Stimulated activated naive CD8-positive, alpha-beta T cell treated with anti-CD3 and anti-CD28 coated beads, Interleukin-15, Interleukin-2, amounts not matched to agents 100 ng/mL and 50 ng/mL, for 24 hours (primary cell): ENCODE data around the gene DYNC2LI1.
A peak's percentile ranks its signal among the peaks of the same experiment; 100 is the strongest.

Experiments used
- H3K27ac Mint-ChIP-seq: one replicate; pipeline ENCODE4 v1.8.0; 2021; ENCODE audit warnings: mild to moderate bottlenecking, mixed read lengths
- H3K27me3 Mint-ChIP-seq: one replicate; pipeline ENCODE4 v1.8.0; 2021; ENCODE audit warnings: mixed read lengths
- H3K36me3 Mint-ChIP-seq: one replicate; pipeline ENCODE4 v1.8.0; 2021; ENCODE audit warnings: low read depth, mixed read lengths
- H3K4me1 Mint-ChIP-seq: one replicate; pipeline ENCODE4 v1.8.0; 2021; ENCODE audit warnings: low read depth, mixed read lengths
- H3K4me3 Mint-ChIP-seq: one replicate; pipeline ENCODE4 v1.8.0; 2021; ENCODE audit warnings: mild to moderate bottlenecking, mixed read lengths
- H3K9me3 Mint-ChIP-seq: one replicate; pipeline ENCODE4 v1.8.0; 2021; ENCODE audit warnings: mixed read lengths

DYNC2LI1 gene

GRCh38 chr2:43790147-43790546 lies 16.3 kb downstream of the DYNC2LI1 start:
- Mint-ChIP-seq H3K27me3 (no peaks in the 10 kb centered on the region), H3K27ac (peak overlapping the region; percentile 58), H3K36me3 (peaks cover 36% of the 10 kb centered on the region), H3K9me3 (no peaks in the 10 kb centered on the region), H3K4me3 (no peak overlapping the region), H3K4me1 (peaks cover 47% of the 10 kb centered on the region)

GRCh38 chr2:43791035-43791765 lies 17.4 kb downstream of the DYNC2LI1 start:
- no peaks in the 10 kb centered on the region for H3K27me3 Mint-ChIP-seq
- peaks cover 47% of the 10 kb centered on the region for H3K4me1 Mint-ChIP-seq
- H3K9me3 Mint-ChIP-seq: no peaks in the 10 kb centered on the region
- peak overlapping the region; percentile 37 for H3K27ac Mint-ChIP-seq
- H3K4me3 Mint-ChIP-seq: no peak overlapping the region
- H3K36me3 Mint-ChIP-seq: peaks cover 36% of the 10 kb centered on the region

GRCh38 chr2:43792653-43793052 lies 18.8 kb downstream of the DYNC2LI1 start:
- Mint-ChIP-seq H3K9me3 (no peaks in the 10 kb centered on the region), H3K27ac (no peak overlapping the region), H3K27me3 (no peaks in the 10 kb centered on the region), H3K4me3 (no peak overlapping the region), H3K36me3 (peaks cover 36% of the 10 kb centered on the region), H3K4me1 (peaks cover 38% of the 10 kb centered on the region)

GRCh38 chr2:43794956-43795355 lies 21.1 kb downstream of the DYNC2LI1 start:
- Mint-ChIP-seq H3K4me3 (no peak overlapping the region), H3K27me3 (no peaks in the 10 kb centered on the region), H3K4me1 (peaks cover 15% of the 10 kb centered on the region), H3K36me3 (peaks cover 28% of the 10 kb centered on the region), H3K27ac (no peak overlapping the region), H3K9me3 (no peaks in the 10 kb centered on the region)

- peaks cover 3% of the 10 kb centered on the region for H3K4me1 Mint-ChIP-seq
- H3K36me3 Mint-ChIP-seq: peaks cover 16% of the 10 kb centered on the region
- H3K4me3 Mint-ChIP-seq: no peak overlapping the region
- H3K9me3 Mint-ChIP-seq: no peaks in the 10 kb centered on the region
- no peaks in the 10 kb centered on the region for H3K27me3 Mint-ChIP-seq
- H3K27ac Mint-ChIP-seq: no peak overlapping the region
Measured at GRCh38 chr2:43796206-43796605, 22.4 kb downstream of the DYNC2LI1 start.

- no peaks in the 10 kb centered on the region for H3K4me1 Mint-ChIP-seq
- H3K4me3 Mint-ChIP-seq: no peak overlapping the region
- H3K27me3 Mint-ChIP-seq: no peaks in the 10 kb centered on the region
- H3K36me3 Mint-ChIP-seq: peaks cover 7% of the 10 kb centered on the region
- no peaks in the 10 kb centered on the region for H3K9me3 Mint-ChIP-seq
- no peak overlapping the region for H3K27ac Mint-ChIP-seq
Measured at GRCh38 chr2:43798300-43798699, 24.5 kb downstream of the DYNC2LI1 start.

- Mint-ChIP-seq H3K9me3 (no peaks in the 10 kb centered on the region), H3K4me1 (no peaks in the 10 kb centered on the region), H3K36me3 (peaks cover 10% of the 10 kb centered on the region), H3K4me3 (no peak overlapping the region), H3K27ac (no peak overlapping the region), H3K27me3 (no peaks in the 10 kb centered on the region)
Measured at GRCh38 chr2:43800894-43801293, 27.1 kb downstream of the DYNC2LI1 start.

GRCh38 chr2:43802135-43802534 lies 28.3 kb downstream of the DYNC2LI1 start:
- Mint-ChIP-seq H3K36me3 (peaks cover 10% of the 10 kb centered on the region), H3K4me3 (no peak overlapping the region), H3K4me1 (no peaks in the 10 kb centered on the region), H3K27ac (no peak overlapping the region), H3K27me3 (no peaks in the 10 kb centered on the region), H3K9me3 (no peaks in the 10 kb centered on the region)

GRCh38 chr2:43803113-43803512 lies 29.3 kb downstream of the DYNC2LI1 start:
- Mint-ChIP-seq H3K36me3 (peaks cover 10% of the 10 kb centered on the region), H3K27me3 (no peaks in the 10 kb centered on the region), H3K27ac (no peak overlapping the region), H3K4me1 (no peaks in the 10 kb centered on the region), H3K9me3 (no peaks in the 10 kb centered on the region), H3K4me3 (no peak overlapping the region)

- no peaks in the 10 kb centered on the region for H3K9me3 Mint-ChIP-seq
- no peak overlapping the region for H3K4me3 Mint-ChIP-seq
- peaks cover 10% of the 10 kb centered on the region for H3K36me3 Mint-ChIP-seq
- H3K4me1 Mint-ChIP-seq: no peaks in the 10 kb centered on the region
- no peak overlapping the region for H3K27ac Mint-ChIP-seq
- H3K27me3 Mint-ChIP-seq: no peaks in the 10 kb centered on the region
Measured at GRCh38 chr2:43806719-43807031, 32.8 kb downstream of the DYNC2LI1 start.

- Mint-ChIP-seq H3K4me3 (no peak overlapping the region), H3K4me1 (no peaks in the 10 kb centered on the region), H3K9me3 (no peaks in the 10 kb centered on the region), H3K36me3 (no peaks in the 10 kb centered on the region), H3K27ac (no peak overlapping the region), H3K27me3 (no peaks in the 10 kb centered on the region)
Measured at GRCh38 chr2:43810452-43810851, 36.6 kb downstream of the DYNC2LI1 start.

- H3K9me3 Mint-ChIP-seq: no peaks in the 10 kb centered on the region
Measured at GRCh38 chr2:43810888-43811287, 37.0 kb downstream of the DYNC2LI1 start.

GRCh38 chr2:43812006-43812405 lies 38.2 kb downstream of the DYNC2LI1 start:
- no peak overlapping the region for H3K4me3 Mint-ChIP-seq
- H3K36me3 Mint-ChIP-seq: no peaks in the 10 kb centered on the region
- H3K27me3 Mint-ChIP-seq: no peaks in the 10 kb centered on the region
- no peaks in the 10 kb centered on the region for H3K4me1 Mint-ChIP-seq
- H3K27ac Mint-ChIP-seq: no peak overlapping the region
- H3K9me3 Mint-ChIP-seq: no peaks in the 10 kb centered on the region

More at GRCh38 chr2:43810888-43811287, 37.0 kb downstream of the DYNC2LI1 start:
- H3K4me1 Mint-ChIP-seq: no peaks in the 10 kb centered on the region
- H3K4me3 Mint-ChIP-seq: no peak overlapping the region
- no peaks in the 10 kb centered on the region for H3K27me3 Mint-ChIP-seq
- H3K27ac Mint-ChIP-seq: no peak overlapping the region
- no peaks in the 10 kb centered on the region for H3K36me3 Mint-ChIP-seq

GRCh38 chr2:43812947-43813346 lies 39.1 kb downstream of the DYNC2LI1 start:
- no peak overlapping the region for H3K4me3 Mint-ChIP-seq
- no peaks in the 10 kb centered on the region for H3K36me3 Mint-ChIP-seq
- H3K9me3 Mint-ChIP-seq: no peaks in the 10 kb centered on the region
- H3K4me1 Mint-ChIP-seq: no peaks in the 10 kb centered on the region
- H3K27me3 Mint-ChIP-seq: no peaks in the 10 kb centered on the region
- H3K27ac Mint-ChIP-seq: no peak overlapping the region

- Mint-ChIP-seq H3K27me3 (peaks cover under 1% of the 10 kb centered on the region), H3K4me3 (no peak overlapping the region), H3K27ac (no peak overlapping the region), H3K36me3 (no peaks in the 10 kb centered on the region), H3K9me3 (no peaks in the 10 kb centered on the region), H3K4me1 (peaks cover 12% of the 10 kb centered on the region)
Measured at GRCh38 chr2:43814711-43815110, 40.9 kb downstream of the DYNC2LI1 start.

GRCh38 chr2:43818761-43819160 lies 44.9 kb downstream of the DYNC2LI1 start:
- Mint-ChIP-seq H3K4me1 (peaks cover 12% of the 10 kb centered on the region), H3K9me3 (no peaks in the 10 kb centered on the region), H3K36me3 (no peaks in the 10 kb centered on the region), H3K27me3 (peaks cover 29% of the 10 kb centered on the region), H3K4me3 (no peak overlapping the region), H3K27ac (peak overlapping the region; percentile 28)
